Measurements from ENCODE around the gene FBXO7. TPM values are rescaled to one million over a fixed set of nuclear protein-coding genes. Genes with fewer than 3 reads are reported as not detected.
"Not testable (repeated sequence)": the region's sequence is repeated elsewhere in the genome, so short reads cannot be mapped to it uniquely, and the experiment has no call there.

The FBXO7 gene
- 85.6 and 89.5 TPM in 2 replicates for total RNA-seq (2014; rRNA removed)
- 70.6 TPM for polyA plus RNA-seq (2012)

- peak; percentile 92 for DNase-seq (ENCODE audit: low read depth)
Measured at GRCh38 chr22:32474635-32475467, at the start of gene FBXO7. FBXO7 (plus strand) TSS chr22:32474811; CDS start chr22:32475003, 192 bp downstream.

GRCh38 chr22:32426881-32427280 lies 47.7 kb upstream of the FBXO7 start:
- no peak for DNase-seq (ENCODE audit: low read depth)

GRCh38 chr22:32430352-32430751 lies 44.3 kb upstream of the FBXO7 start:
- no peak for DNase-seq (ENCODE audit: low read depth)

GRCh38 chr22:32444068-32444467 lies 30.5 kb upstream of the FBXO7 start:
- peak; percentile 4 for DNase-seq (ENCODE audit: low read depth)

- DNase-seq (ENCODE audit: low read depth): peak; percentile 8
Measured at GRCh38 chr22:32446321-32446720, 28.3 kb upstream of the FBXO7 start.

GRCh38 chr22:32448980-32449379 lies 25.6 kb upstream of the FBXO7 start:
- no peak for DNase-seq (ENCODE audit: low read depth)

- no peak for DNase-seq (ENCODE audit: low read depth)
Measured at GRCh38 chr22:32457031-32457430, 17.6 kb upstream of the FBXO7 start.

- DNase-seq (ENCODE audit: low read depth): no peak
Measured at GRCh38 chr22:32462452-32462851, 12.2 kb upstream of the FBXO7 start.

- DNase-seq (ENCODE audit: low read depth): no peak
Measured at GRCh38 chr22:32465661-32466060, 8.9 kb upstream of the FBXO7 start.

- DNase-seq (ENCODE audit: low read depth): no peak
Measured at GRCh38 chr22:32466496-32466895, 8.1 kb upstream of the FBXO7 start.

- peak; percentile 71 for DNase-seq (ENCODE audit: low read depth)
Measured at GRCh38 chr22:32469799-32470212, 4.8 kb upstream of the FBXO7 start.

GRCh38 chr22:32473388-32473952 lies 1.1 kb upstream of the FBXO7 start:
- peak; percentile 57 for DNase-seq (ENCODE audit: low read depth)

- DNase-seq (ENCODE audit: low read depth): no peak
Measured at GRCh38 chr22:32475468-32476010, 928 bp downstream of the FBXO7 start.

GRCh38 chr22:32476281-32477195 lies 1.9 kb downstream of the FBXO7 start:
- DNase-seq (ENCODE audit: low read depth): no peak

GRCh38 chr22:32477596-32477995 lies 3.0 kb downstream of the FBXO7 start:
- DNase-seq (ENCODE audit: low read depth): no peak

- not testable (repeated sequence) for DNase-seq (ENCODE audit: low read depth)
Measured at GRCh38 chr22:32478552-32478951, 3.9 kb downstream of the FBXO7 start.

- DNase-seq (ENCODE audit: low read depth): no peak
Measured at GRCh38 chr22:32478994-32479393, 4.4 kb downstream of the FBXO7 start.

GRCh38 chr22:32480238-32480637 lies 5.6 kb downstream of the FBXO7 start:
- no peak for DNase-seq (ENCODE audit: low read depth)

- DNase-seq (ENCODE audit: low read depth): no peak
Measured at GRCh38 chr22:32482708-32483107, 8.1 kb downstream of the FBXO7 start.

- no peak for DNase-seq (ENCODE audit: low read depth)
Measured at GRCh38 chr22:32486656-32487390, 12.2 kb downstream of the FBXO7 start.

- no peak for DNase-seq (ENCODE audit: low read depth)
Measured at GRCh38 chr22:32487461-32487860, 12.8 kb downstream of the FBXO7 start.
